ENCODE measurements around the gene THSD7A. TPM values are rescaled to one million over a fixed set of nuclear protein-coding genes. Genes with fewer than 3 reads are reported as not detected.

The THSD7A gene
- total RNA-seq, 1 experiment from 2014 or later, result 0.68 TPM

DNA sequence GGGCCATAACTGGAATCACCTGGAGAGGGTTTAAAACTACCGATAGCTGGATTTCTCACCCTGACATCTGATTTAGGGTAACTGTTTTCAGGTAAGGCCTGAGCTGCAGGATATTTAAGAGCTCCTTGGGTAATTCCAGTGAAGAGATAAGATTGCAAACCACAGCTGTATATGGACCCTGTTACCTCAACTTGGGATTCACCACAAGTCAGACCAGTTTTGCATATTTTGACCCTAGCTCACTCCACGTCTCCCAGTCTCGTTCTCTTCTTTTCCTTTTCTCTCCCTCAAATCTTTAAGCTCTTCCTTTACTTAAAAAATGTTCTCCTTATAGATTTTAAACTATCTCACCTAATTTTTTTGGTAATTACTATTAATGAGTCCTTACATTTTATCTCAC, 264.4 kb downstream of the THSD7A start:
- H3K4me3 Mint-ChIP-seq, result no peak overlapping the region
- POLR2A ChIA-PET, result no interaction called here
- DNase-seq (ENCODE audit: low spot score) (no peak), ATAC-seq (no peak)
- H3K4me1 Mint-ChIP-seq, result peaks cover 2% of the 10 kb centered on the region; the same call in 1 of the 2 replicates
- no peaks in the 10 kb centered on the region for H3K27me3 Mint-ChIP-seq (ENCODE audit: low read depth)
- H3K27ac Mint-ChIP-seq, result no peak overlapping the region
- H3K36me3 Mint-ChIP-seq, result no peaks in the 10 kb centered on the region
- TF ChIP-seq TP53 (CRISPR knock-in tag; IDR thresholded peaks at IDR 0.05), result no peak
- no peak for TF ChIP-seq SOX15 (CRISPR knock-in tag; IDR thresholded peaks at IDR 0.05)
- no peak for TF ChIP-seq EMX1 (CRISPR knock-in tag; IDR thresholded peaks at IDR 0.05)
- TF ChIP-seq SMAD3 (CRISPR knock-in tag; IDR thresholded peaks at IDR 0.05; ENCODE audit: borderline replicate concordance), result no peak
- TF ChIP-seq ZNF121 (CRISPR knock-in tag; IDR thresholded peaks at IDR 0.05), result no peak
- TF ChIP-seq, protein P1, sequence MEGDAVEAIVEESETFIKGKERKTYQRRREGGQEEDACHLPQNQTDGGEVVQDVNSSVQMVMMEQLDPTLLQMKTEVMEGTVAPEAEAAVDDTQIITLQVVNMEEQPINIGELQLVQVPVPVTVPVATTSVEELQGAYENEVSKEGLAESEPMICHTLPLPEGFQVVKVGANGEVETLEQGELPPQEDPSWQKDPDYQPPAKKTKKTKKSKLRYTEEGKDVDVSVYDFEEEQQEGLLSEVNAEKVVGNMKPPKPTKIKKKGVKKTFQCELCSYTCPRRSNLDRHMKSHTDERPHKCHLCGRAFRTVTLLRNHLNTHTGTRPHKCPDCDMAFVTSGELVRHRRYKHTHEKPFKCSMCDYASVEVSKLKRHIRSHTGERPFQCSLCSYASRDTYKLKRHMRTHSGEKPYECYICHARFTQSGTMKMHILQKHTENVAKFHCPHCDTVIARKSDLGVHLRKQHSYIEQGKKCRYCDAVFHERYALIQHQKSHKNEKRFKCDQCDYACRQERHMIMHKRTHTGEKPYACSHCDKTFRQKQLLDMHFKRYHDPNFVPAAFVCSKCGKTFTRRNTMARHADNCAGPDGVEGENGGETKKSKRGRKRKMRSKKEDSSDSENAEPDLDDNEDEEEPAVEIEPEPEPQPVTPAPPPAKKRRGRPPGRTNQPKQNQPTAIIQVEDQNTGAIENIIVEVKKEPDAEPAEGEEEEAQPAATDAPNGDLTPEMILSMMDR (IDR thresholded peaks at IDR 0.05), result no peak
- no peak for TF ChIP-seq SP1 (CRISPR knock-in tag; conservative IDR thresholded peaks at IDR 0.05)
- TF ChIP-seq, protein P2, sequence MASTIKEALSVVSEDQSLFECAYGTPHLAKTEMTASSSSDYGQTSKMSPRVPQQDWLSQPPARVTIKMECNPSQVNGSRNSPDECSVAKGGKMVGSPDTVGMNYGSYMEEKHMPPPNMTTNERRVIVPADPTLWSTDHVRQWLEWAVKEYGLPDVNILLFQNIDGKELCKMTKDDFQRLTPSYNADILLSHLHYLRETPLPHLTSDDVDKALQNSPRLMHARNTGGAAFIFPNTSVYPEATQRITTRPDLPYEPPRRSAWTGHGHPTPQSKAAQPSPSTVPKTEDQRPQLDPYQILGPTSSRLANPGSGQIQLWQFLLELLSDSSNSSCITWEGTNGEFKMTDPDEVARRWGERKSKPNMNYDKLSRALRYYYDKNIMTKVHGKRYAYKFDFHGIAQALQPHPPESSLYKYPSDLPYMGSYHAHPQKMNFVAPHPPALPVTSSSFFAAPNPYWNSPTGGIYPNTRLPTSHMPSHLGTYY (CRISPR knock-in tag; IDR thresholded peaks at IDR 0.05), result no peak
- CTCF ChIA-PET, result no interaction called here
- no peaks in the 10 kb centered on the region for H3K9me3 Mint-ChIP-seq

DNA sequence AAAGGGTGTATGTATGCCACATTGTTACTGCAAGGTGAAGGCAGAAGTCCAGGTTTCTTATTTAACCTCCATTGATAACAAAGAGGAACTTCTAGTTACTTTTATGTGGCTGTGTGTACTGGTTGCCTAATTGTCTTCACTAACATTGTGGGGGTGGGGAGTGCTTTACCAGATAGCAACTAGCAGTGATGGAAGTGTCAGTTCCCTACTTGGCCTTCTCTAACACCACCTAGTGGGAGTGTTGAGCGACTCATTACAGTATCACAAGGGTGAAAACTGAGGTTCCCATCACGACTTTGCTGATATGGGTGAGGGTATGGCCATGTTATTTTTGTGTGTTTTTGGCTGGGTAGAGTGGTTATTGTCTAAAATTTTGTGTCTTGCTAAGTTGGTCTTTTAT, 274.4 kb downstream of the THSD7A start:
- CTCF ChIA-PET, result interaction anchor here (1.0 to 1.4 kb wide), 2 partner anchors 29 to 41 kb away, joined by 3 to 5 read pairs; no protein-coding TSS in a partner anchor

DNA sequence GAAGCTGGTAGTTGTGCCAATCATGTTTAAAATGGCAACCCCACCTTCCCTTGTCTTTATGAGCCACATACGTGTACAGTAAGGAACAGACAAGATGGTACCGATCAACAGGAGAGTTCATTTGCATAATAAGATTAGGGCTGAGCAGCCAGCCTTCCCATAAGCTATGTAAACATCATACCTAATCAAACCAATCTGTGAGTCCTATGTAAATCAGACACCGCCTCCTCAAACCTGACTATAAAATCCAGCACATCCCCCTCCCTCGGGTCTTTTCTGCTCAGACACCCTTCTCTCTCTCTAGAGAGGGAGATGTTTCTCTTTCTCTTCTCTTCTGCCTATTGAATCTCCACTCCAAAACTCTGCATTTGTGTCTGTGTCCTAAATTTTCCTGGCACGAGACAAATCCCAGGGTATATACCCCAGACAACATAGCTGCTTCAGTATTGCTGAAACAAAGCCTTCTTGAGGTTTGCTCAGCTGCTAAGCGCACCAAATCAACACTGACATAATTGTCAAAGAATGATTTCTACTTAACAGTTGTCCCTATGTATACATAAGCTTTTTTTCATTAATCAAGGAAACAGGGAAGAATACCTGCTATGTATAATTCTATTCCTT, 279.2 kb downstream of the THSD7A start:
- CTCF ChIA-PET, result no interaction called here
- no peak overlapping the region for H3K27ac Mint-ChIP-seq
- no peaks in the 10 kb centered on the region for H3K27me3 Mint-ChIP-seq (ENCODE audit: low read depth)
- H3K4me3 Mint-ChIP-seq, result no peak overlapping the region
- ATAC-seq, result no peak
- 0 out of 2 replicates have a peak, but pooled peaks cover 6% of the 10 kb centered on the region for H3K9me3 Mint-ChIP-seq
- POLR2A ChIA-PET, result no interaction called here
- H3K36me3 Mint-ChIP-seq, result no peaks in the 10 kb centered on the region
- peaks cover 11% of the 10 kb centered on the region for H3K4me1 Mint-ChIP-seq
- no peak for DNase-seq (ENCODE audit: low spot score)
- TF ChIP-seq, protein P3, sequence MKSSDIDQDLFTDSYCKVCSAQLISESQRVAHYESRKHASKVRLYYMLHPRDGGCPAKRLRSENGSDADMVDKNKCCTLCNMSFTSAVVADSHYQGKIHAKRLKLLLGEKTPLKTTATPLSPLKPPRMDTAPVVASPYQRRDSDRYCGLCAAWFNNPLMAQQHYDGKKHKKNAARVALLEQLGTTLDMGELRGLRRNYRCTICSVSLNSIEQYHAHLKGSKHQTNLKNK (CRISPR knock-in tag; IDR thresholded peaks at IDR 0.05), result no peak
- no peak for TF ChIP-seq MYBL2 (CRISPR knock-in tag; IDR thresholded peaks at IDR 0.05)
- no peak for TF ChIP-seq SOX15 (CRISPR knock-in tag; IDR thresholded peaks at IDR 0.05)
- no peak for TF ChIP-seq ATF2 (CRISPR knock-in tag; IDR thresholded peaks at IDR 0.05; ENCODE audit: borderline replicate concordance, low read depth)
- TF ChIP-seq CREM (CRISPR knock-in tag; IDR thresholded peaks at IDR 0.05), result no peak
- no peak for TF ChIP-seq ZNF396 (CRISPR knock-in tag; IDR thresholded peaks at IDR 0.05; ENCODE audit: borderline replicate concordance)
- TF ChIP-seq, protein P1 (IDR thresholded peaks at IDR 0.05), result no peak
- no peak for TF ChIP-seq PRRX2 (CRISPR knock-in tag; IDR thresholded peaks at IDR 0.05)
- no peak for TF ChIP-seq ARID4B (CRISPR knock-in tag; IDR thresholded peaks at IDR 0.05; ENCODE audit: borderline replicate concordance)

More for the DNA sequence above, 274.4 kb downstream of the THSD7A start:
- Mint-ChIP-seq H3K36me3 (no peaks in the 10 kb centered on the region), H3K9me3 (no peaks in the 10 kb centered on the region), H3K27ac (0 out of 2 replicates have a peak overlapping the region, but pooled peaks have one; percentile 16), H3K4me1 (peaks cover 12% of the 10 kb centered on the region), H3K27me3 (ENCODE audit: low read depth) (no peaks in the 10 kb centered on the region), H3K4me3 (no peak overlapping the region)
- peak; percentile 100 for ATAC-seq
- DNase-seq (ENCODE audit: low spot score), result peak; percentile 45
- POLR2A ChIA-PET, result no interaction called here
- TF ChIP-seq, protein P1 (IDR thresholded peaks at IDR 0.05), result peak; percentile 32; the same call in 1 of the 2 replicates
- TF ChIP-seq CREM (CRISPR knock-in tag; IDR thresholded peaks at IDR 0.05), result no peak
